Brain microvascular endothelial cell (primary cell): Measurements from ENCODE around the gene ZNF532.

Experiments used
- DNase-seq: peaks from one replicate; pipeline ENCODE4 v3.0.0-alpha.2; 2020
- H3K27ac ChIP-seq: fragments of 250-450 bp; sonication (Bioruptor Pico); 2 replicates; pipeline ENCODE4 v1.5.1; 2020; ENCODE audit warnings: mild to moderate bottlenecking, moderate library complexity
- H3K27me3 ChIP-seq: fragments of 250-450 bp; sonication (Bioruptor Pico); replicated peaks from 2 replicates; pipeline ENCODE4 v1.5.1; 2020; ENCODE audit warnings: mild to moderate bottlenecking
- H3K36me3 ChIP-seq: fragments of 250-450 bp; sonication (Bioruptor Pico); replicated peaks from 2 replicates; pipeline ENCODE4 v1.5.1; 2020; ENCODE audit warnings: mild to moderate bottlenecking
- H3K4me3 ChIP-seq: 2 replicates; pipeline ENCODE4 v1.5.1; 2011; ENCODE audit warnings: low read depth, mild to moderate bottlenecking, control low read depth, low read length, moderate library complexity
- in situ Hi-C: cut with HindIII; loops from 2 replicates; pipeline ENCODE4 v1.10.0; 2017; ENCODE audit warnings: low sequenced_read_pairs, low pct_ligation_motif_present
- TF ChIP-seq, protein P1 (sequence below): IDR thresholded peaks from 2 replicates; pipeline ENCODE4 v1.5.1; 2011; ENCODE audit warnings: low read depth, mild to moderate bottlenecking, moderate library complexity, low read length, control low read depth, inconsistent platforms; ENCODE audit errors: missing control alignments

Gene ZNF532

DNA sequence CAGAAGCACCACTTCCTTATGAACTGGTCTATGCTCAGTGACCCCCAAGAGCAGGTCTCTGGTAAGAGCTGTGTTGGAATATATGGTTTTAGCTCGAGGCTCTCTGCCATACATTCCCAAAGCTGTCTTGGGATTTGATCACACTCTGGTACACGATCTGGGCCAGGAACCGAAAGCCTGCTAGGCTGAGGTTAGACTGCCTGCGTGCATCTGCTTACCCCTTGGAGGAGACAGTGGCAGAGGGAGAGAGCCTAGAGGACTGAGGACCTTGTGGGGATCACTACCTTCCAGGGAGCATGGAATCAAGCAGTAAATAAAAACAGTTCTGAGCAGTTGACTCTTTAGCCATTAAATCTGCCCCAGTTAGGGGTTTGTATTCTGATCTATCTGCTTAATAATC lies 63.7 kb downstream of the ZNF532 start:
- Histone ChIP-seq H3K36me3 (no peaks in the 10 kb centered on the region), H3K27me3 (no peaks in the 10 kb centered on the region), H3K27ac (no peak overlapping the region), H3K4me3 (no peak overlapping the region)
- TF ChIP-seq, protein P1, sequence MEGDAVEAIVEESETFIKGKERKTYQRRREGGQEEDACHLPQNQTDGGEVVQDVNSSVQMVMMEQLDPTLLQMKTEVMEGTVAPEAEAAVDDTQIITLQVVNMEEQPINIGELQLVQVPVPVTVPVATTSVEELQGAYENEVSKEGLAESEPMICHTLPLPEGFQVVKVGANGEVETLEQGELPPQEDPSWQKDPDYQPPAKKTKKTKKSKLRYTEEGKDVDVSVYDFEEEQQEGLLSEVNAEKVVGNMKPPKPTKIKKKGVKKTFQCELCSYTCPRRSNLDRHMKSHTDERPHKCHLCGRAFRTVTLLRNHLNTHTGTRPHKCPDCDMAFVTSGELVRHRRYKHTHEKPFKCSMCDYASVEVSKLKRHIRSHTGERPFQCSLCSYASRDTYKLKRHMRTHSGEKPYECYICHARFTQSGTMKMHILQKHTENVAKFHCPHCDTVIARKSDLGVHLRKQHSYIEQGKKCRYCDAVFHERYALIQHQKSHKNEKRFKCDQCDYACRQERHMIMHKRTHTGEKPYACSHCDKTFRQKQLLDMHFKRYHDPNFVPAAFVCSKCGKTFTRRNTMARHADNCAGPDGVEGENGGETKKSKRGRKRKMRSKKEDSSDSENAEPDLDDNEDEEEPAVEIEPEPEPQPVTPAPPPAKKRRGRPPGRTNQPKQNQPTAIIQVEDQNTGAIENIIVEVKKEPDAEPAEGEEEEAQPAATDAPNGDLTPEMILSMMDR: no peak
- no peak for DNase-seq
- in situ Hi-C loops: no loop called here

- H3K27ac ChIP-seq: no peak overlapping the region
- H3K4me3 ChIP-seq: no peak overlapping the region
- in situ Hi-C loops: no loop called here
- no peak for DNase-seq
- H3K27me3 ChIP-seq: no peaks in the 10 kb centered on the region
- TF ChIP-seq, protein P1: no peak
- H3K36me3 ChIP-seq: no peaks in the 10 kb centered on the region
Measured at GRCh38 chr18:58929206-58929605, 64.5 kb downstream of the ZNF532 start.

DNA sequence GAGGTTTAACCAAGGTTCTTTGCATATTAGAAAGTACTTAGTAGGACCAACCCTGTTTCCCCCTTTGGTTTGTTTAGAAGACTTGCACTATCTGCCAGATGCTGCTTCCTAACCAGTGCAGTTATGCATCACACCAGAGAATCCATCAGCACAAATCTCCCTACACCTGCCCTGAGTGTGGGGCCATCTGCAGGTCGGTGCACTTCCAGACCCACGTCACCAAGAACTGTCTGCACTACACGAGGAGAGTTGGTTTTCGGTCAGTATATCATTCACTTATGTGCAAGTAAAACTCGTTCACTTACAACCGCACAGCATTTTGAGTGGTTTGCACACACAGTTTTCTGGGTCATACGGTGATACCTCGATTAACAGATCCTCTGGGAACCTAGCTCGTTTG lies 69.7 kb downstream of the ZNF532 start:
- Histone ChIP-seq H3K4me3 (no peak overlapping the region), H3K27me3 (no peaks in the 10 kb centered on the region), H3K27ac (no peak overlapping the region), H3K36me3 (no peaks in the 10 kb centered on the region)
- TF ChIP-seq, protein P1: no peak
- in situ Hi-C loops: no loop called here
- no peak for DNase-seq

DNA sequence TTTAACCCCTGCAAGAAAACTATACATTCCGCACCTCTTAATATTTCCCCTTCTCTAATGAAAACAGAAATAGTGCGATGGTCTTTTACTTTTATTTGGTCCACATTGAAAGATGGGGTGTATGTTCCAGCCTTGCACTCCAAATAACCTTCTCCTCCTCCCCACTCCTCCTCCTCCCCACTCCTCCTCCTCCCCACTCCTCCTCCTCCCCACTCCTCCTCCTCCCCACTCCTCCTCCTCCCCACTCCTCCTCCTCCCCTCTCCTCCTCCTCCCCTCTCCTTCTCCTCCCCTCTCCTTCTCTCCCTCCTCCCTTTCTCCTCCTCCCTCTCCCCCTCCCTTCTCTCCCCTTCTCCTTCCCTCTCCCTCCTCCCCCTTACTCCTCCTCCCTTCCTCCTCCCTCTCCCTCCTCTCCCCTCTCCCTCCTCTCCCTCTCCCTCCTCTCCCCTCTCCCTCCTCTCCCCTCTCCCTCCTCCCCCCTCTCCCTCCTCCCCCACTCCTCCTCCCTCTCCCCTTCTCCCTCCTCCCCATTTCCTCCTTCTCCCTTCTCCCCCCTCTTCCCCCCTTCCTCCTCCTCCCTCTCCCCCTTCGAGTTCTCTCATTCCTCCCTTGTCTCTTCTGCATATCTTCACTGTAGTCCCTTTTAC lies 70.4 kb downstream of the ZNF532 start:
- DNase-seq: no peak
- in situ Hi-C loops: no loop called here
- Histone ChIP-seq H3K27ac (no peak overlapping the region), H3K27me3 (no peaks in the 10 kb centered on the region), H3K36me3 (no peaks in the 10 kb centered on the region), H3K4me3 (no peak overlapping the region)
- TF ChIP-seq, protein P1: no peak

GRCh38 chr18:58937071-58937886 lies 72.6 kb downstream of the ZNF532 start:
- peak overlapping the region; percentile 68 for H3K27ac ChIP-seq
- TF ChIP-seq, protein P1: no peak
- H3K36me3 ChIP-seq: peaks cover 5% of the 10 kb centered on the region
- peak; percentile 34 for DNase-seq
- no peaks in the 10 kb centered on the region for H3K27me3 ChIP-seq
- in situ Hi-C loops: no loop called here
- peak overlapping the region; percentile 25 for H3K4me3 ChIP-seq
